ENCODE results near the gene MAP2K6.

MAP2K6 gene

DNA sequence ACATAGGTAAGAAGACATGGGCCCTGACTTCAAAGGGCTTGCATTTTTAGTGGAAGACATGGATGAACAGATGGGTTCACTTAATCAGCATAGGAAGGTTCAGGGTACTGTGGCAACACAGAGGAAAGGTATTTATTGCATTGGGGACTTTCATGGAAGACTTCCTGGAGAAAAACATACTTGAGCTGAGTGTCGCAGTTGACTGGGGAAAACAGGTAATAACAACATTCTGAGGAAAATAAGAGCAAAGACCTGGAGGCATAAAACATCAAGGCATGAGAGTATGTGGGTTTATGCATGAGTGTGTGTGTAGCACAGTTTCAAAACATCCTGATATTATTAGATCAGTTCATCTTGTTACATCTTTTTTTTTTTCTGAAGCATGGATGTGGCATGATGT lies 82.7 kb downstream of the MAP2K6 start:
- DNase-seq, result no peak

DNA sequence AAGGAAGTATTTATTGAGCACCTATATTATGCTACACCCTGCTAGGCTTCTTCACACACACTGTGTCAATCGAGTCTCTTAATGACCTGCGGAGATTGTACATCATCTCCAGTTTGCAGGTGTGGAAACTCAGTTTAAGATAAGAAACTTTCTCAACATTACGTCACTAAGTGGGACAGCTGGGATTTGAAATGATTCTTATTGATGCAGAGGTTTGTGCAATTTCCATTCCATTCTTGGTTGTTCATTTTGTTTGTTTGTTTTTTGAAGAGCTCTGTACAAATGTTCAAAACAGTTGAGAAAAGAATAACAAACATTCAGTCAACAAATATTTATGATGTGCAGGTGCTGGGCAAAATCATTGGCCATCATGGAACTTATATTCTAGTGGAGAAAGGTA lies 84.8 kb downstream of the MAP2K6 start:
- DNase-seq, result no peak

DNA sequence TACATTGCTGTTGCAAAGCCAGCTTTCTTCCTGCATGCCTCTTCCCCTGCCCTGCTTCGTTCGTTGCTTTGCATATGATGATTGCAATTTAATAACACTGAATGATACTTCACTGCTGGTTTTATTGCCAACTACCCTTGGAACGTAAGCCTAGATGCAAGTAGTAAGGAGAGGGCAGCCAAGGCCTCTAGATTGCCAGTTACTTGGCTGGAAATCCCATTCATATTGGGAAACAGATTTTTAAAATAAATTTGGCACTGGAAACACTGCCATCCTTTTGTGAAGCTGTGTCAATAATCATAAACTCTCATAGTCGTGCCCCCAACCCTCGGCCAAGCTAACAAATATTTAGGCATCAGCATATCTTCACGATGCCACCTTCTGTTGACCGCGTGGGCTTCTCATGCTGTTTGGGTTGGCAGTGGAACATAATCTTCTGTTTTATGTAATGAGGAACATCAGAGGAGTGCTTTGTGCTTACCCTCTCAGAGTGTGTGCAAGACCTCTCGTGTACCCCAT lies 86.5 kb downstream of the MAP2K6 start:
- no peak for DNase-seq

DNA sequence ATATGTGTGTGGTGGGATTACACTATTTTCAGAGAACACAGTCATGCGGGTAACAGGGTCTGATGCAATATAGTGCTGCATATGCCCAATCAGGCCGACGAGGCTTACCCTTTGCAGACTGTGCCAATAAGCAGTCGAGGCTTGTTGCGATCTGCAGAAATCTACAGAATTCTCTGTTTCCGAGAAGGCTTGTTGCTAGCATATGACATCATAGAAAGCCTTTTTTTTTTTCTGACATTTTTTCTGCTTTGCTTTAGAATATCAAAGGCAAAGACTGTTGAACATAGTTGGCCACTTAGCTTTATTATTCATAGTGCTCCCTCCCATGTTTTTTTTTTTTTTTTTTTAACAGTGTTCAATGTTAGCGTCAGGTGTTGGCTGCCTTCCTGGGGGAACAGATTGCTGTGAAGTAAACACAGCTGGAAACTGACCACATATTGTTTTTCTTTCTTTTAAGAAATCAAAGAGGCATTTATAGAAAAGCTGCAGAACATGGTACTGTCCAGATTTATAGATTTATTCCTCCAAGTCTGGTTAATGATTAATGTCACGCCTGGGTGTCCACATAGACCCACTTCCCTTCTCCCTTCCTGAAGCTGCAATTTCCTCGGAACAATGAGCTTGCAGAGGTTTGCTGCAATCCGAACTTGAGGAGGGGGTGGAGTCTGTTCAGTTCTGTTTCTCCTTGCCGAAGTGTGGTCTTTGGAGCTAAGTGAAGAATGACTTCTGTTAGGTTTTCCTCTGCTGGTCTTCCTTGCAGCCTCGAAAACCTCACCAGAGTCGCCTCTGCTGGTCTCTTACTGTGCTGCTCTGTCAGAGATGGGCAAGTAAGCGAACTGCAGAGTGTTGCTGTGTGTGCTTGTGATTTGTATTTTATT lies 87.3 kb downstream of the MAP2K6 start:
- no peak for DNase-seq

DNA sequence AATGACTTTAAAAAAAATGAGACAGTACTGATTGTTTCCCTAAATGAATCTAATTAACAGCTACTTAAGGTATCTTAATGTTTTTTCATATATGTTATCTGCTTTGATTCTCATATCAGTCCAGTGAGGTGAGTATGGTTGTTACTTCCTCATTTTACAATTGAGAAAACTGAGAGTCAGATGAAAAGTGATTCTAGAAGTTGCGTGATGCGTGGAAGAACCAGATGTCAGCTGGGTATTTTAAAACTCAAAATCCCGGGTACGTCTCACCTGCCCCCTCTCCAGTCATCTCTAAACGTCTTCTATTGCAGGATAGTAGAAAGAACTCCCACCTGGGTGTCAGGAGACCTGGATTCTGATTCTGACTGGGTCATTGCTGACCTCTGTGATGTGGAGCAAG lies 89.2 kb downstream of the MAP2K6 start:
- DNase-seq, result no peak

DNA sequence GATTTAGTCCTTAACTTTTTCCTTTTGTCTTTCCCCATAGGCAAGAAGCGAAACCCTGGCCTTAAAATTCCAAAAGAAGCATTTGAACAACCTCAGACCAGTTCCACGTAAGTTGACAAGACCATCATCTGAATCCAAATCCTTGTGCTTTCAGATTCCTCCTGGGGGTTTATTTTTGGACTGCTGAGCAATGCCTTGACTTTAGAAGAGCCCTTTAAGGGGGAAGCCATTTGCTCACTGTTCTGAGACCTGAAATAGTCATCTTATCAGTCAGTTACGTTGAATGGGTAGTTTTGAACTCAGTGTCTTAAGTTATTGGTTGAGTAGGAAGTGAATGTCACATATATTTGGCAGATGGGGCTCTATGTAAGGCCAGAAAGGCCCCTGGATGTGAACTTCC lies 91.2 kb downstream of the MAP2K6 start:
- DNase-seq, result no peak

DNA sequence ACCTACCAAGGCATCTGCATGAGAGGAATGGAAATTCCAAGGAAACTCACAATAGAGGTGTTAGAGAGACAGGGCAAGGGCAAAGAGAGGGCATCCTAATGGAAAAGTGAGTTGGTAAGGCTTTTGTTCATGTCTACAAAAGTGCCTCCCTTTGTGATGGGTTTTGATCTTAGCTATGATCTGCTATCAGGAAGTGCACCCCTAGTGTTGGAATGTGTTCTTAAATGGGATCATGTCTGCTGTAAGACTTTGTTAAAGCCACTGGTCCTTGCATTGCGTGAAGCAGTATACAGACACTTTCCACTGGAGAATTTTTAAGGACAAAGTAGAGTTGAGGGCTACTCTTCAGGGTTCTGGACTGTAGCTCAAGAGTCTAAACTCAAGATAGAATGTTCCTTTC lies 92.0 kb downstream of the MAP2K6 start:
- no peak for DNase-seq

DNA sequence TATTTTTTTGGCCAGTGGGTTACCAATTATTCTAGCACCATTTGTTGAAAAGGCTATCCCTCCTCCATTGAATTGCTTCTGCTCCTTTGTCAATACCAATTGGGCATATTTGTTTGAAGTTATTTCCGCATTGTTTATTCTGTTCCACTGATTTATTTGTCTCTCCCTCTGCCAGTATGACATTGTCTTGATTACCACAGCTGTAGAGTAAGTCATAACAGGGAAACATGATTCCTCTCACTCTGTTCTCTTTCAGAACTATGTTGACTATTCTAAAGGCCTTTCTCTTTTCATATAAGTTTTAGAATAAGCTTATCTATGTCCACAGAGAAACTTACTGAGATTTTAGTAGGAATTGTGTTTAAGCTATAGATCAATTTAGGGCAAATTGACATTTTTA lies 94.3 kb downstream of the MAP2K6 start:
- DNase-seq, result no peak

DNA sequence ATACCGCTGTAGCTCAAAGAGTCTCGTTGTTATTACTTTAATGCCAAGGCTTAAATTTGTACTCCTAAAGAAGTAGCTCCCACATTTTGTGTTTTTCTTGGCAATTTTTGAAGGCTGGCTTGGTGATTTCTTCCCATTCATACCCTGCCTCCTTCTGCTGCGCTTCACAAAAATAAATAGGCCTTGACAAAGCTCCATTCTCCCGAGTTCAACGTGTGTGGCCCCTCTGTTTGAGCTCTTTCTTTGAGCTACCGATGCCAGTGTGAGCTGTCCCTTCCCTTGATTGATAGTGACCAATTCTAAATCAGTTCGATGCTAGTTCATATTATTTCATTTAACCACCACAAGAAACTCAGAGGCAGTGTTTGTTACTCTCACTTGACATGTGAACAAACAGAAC lies 96.8 kb downstream of the MAP2K6 start:
- no peak for DNase-seq

DNA sequence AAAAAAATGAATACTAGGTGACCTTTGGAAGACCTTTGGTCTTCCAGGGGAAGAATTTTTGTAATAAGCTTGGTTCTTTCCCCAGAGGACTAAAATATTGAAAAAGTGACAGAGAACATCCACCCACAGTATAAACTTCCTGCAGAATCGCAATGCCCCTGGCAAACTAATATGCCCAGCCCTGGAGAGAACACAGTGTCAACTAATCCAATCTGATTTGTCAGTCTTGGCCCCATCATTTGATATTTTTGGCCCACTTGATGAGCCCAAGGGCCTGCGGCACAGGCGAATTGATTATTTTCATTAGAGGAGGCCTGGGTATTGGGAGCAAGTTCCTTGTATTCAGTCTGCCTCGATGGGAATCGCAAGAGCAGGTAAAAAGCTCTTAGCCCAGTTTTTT lies 98.4 kb downstream of the MAP2K6 start:
- DNase-seq, result no peak

DNA sequence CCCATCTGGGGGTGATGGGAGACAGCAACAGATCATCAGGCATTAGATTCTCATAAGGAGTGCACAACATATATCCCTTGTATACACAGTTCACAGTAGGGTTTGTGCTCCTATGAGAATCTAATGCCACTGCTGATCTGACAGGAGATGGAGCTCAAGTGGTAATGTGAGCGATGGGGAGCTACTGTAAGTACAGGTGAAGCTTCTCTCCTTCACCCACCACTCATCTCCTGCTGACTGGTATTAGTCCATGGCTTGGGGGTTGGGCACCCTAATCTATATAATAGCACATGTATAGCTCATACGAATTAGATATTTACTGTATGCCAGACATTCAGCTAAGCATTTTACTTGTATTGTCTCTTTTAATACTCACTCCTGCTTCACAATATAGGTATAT lies 101.7 kb downstream of the MAP2K6 start:
- no peak for DNase-seq

DNA sequence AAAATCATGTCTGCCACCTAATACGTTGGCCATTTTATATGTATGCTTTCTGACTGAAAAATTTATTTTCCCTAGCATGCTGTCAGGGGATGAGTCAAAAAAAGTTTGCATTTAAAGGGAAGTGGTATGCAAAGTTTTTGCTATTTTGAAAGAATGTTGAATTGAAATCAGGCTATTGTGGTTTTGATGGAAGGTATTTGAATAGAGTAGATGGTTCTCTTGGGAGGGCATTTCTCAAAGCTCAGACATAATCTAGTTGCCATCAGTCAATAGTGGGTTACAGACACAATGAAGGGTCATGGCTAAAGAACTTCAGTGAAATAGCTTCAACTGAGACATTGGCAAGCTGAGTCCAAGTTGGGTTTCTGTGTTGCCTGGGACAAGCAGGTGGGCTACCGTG lies 102.4 kb downstream of the MAP2K6 start:
- no peak for DNase-seq

DNA sequence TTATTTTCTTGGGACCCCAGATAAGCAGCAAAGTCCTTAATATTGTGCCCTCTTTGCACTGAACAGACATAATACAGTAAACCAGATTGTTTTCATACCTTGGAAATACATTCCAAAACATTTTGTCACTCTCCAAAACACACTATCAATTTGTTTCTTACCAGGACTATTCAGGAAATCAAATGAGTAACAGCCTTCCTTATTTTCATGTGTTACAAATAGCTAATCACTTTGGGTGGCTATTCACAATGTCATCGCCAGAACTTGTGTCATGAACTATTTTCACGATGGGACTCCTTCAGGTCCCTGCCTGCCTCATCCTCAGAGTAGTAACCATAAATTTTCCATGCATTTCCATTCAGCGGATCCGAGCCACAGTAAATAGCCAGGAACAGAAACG lies 104.5 kb downstream of the MAP2K6 start:
- no peak for DNase-seq

DNA sequence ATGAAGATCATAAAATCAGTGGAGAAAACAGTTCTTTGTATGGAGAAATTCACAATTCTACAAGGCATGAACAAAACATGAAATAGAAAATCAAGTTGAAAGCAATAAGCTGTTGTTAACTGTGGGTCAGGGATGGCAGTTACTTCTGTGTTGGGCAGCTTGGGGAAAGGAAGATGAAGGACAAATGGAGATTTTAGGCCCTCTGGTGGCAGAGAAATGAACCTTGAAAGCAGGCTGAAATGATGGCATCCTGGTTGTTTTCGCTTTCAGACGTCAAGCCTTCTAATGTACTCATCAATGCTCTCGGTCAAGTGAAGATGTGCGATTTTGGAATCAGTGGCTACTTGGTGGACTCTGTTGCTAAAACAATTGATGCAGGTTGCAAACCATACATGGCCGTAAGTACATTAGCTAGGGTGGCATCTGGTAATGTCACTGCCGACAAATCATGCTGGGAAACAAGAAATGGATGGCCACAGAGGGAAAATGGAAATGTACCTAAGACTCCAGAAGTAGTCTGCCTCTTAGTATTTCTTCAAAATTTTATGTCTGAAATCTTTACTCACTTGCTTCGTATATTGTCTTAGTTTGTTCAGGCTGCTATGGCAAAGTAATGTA lies 108.9 kb downstream of the MAP2K6 start:
- DNase-seq, result no peak

DNA sequence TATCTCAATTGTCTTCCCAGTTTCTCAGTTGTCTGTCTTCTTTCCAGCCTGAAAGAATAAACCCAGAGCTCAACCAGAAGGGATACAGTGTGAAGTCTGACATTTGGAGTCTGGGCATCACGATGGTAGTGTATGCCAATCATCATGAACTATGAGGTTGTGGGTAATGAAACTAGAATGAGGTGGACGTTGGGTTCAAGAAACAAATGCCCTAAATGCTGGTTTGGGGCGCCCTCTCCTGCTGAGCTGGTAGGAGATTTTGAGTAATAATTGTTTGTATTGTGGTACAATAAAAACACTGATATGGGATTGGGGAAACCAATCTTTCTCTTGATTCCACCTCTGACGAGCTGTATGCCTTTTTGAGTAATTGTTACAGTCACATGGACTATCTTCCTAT lies 110.4 kb downstream of the MAP2K6 start:
- no peak for DNase-seq

DNA sequence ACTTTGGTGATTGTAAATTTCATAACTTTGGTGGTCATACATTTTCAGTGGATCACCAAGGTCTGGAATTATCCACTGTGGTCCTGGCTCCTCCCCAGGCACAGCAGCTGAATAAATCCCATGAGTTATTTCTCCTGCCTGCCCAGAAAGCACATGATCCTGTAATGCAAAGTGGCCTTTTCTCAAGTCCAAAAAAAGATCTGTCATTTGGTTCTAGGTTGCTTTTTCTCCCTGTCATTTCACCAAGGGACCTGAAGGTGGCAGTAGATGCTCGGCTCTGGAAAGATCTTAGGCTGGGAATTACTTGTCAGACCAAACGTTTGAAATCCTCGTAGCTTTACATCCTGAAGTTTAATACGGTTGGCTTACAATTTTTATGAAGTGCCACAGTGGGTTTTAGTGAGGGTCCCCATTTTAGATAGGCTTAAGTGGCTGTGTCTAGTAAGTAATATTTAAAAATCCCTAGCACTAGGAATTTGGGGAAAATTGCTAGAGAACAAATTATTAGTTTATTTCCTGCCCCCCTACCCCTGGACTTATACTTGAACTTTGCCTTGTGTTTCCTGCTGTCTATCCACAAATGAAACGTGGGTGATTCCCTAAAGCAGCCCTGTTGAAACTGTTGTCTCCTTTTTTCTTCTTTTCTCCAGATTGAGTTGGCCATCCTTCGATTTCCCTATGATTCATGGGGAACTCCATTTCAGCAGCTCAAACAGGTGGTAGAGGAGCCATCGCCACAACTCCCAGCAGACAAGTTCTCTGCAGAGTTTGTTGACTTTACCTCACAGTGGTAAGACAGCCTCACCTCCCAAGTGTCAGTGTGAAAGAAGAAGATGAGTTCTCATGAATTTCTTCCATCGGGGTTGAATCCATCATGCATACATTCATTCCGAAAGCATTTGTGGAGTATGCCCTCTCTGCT lies 111.7 kb downstream of the MAP2K6 start:
- DNase-seq, result no peak

DNA sequence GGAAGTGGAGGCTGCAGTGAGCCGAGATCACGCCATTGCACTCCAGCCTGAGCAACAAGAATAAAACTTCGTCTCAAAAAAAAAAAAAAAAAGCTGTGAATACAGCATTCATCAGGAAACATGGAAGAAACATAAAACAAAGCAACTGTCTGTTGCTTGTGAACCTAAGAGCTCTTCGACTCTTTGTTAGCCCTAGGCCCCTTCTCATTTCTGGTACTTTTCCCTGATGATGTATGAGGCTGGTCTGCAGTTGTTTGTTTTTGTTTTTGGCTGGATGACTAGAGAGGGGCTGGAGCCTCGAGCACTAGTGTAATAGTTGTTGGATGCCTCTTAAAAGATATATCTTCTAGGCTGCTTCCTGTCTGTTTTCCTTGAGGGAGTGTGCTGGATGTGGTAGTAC lies 113.5 kb downstream of the MAP2K6 start:
- no peak for DNase-seq

DNA sequence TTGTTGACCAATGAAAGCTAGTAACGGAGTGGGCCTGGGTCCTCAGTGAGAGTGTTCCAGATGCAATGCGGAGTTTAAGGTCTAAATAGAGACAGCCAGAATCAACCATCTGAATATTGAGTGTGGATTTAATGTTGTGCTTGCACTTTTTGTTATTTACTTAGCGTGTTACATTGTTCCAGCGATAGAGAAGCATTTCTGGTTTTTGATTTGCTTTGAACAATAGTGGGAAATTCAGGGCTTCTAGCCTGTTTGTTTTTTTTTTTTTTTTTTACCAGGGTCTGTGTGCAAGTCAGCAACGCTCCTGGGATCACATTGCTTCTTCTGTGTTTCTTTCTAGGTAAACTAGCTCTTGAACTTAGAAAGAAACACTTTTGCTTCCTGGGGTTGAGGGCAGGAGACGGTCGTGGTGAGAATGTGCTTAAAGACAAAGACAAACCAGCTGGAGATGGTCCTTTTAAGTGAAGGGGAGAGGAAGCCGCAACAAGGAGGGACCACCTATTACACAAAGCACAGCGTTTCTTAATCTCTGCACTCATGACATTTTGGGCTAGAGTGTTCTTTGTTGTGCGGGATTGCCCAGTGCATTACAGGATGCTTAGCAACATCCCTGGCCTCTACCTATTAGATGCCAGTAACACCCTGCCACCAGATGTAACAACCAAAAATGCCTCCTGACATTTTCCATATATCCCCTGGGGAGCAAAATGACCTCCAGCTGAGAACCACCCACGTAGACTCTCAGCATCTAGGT lies 119.2 kb downstream of the MAP2K6 start:
- no peak for DNase-seq

DNA sequence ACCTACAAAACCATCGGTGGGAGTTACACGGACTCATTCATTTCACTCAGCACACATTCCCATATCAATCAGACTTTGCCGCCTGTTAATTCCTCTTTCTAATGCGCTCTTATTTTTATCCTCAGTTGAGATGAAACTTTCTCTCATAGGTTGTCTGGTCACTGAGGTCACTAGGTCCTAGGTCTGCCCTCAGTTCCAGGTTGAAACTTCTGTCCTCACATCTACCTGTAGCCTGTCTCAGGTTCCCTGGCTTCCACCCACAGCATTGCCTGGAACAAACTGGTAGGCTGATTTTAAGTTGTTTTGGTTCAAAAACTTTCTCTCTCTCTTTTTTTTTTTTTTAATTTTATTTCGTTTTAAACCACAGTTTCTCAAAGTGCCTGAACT lies 119.7 kb downstream of the MAP2K6 start:
- DNase-seq, result no peak

DNA sequence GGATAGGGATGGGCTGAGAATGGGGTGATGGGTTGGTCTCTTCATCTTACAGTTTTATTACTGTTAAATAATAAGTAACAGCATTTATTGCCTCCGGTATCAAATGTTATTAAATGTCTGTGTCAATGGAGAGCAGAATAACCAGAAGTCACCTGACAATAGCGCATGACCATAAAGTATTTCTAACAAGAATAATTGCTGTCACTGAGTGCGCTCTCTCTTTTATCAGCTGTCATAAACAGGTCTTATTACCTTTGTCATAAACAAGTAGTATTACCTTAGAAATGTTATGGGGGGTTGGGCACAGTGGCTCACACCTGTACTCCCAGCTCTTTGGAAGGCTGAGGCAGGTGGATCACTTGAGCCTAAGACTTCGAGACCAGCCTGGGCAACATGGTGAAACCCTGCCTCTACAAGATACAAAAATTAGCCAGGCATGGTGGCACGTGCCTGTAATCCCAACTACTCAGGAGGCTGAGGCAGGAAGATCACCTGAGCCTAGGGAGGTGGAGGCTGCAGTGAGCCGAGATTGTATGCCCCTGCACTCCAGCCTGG lies 120.6 kb downstream of the MAP2K6 start:
- no peak for DNase-seq

DNA sequence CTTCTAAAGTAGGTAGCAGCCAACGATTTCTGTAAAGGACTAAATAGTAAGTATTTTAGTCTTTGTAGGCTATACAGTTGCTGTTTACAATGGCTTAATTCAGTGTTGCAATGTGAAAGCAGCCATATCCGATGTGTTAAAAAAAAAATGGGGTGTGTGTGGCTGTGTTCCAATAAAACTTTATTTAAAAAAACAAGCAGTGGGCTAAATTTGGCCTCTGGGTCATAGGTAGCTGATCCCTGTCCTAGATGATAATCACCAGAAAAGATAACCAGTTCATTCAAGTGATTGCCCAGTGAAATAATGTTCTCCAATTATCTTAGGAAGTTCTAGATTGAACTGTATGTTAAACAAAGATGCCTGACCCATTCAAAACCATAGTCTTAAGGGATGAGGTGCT lies 124.3 kb downstream of the MAP2K6 start:
- DNase-seq, result no peak

DNA sequence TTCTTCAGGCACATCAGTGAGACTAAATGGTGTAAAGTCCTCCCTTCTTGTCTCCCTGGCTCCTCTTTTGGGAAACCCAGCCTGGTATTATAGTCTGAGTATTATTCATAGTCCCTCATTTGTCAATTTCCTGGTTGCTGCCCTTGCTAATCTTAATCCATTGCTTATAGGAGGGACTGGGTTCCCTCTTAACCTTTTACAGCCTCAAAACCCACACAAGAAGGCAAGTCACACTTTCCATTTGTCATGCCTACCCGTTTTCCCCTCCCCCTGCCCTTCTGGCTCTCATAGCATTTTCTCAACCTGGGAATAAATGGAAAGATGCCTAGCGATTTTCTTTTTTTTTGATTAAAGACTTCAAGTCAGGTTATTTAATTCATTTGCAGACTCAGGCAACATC lies 124.8 kb downstream of the MAP2K6 start:
- no peak for DNase-seq
